Skeletal muscle satellite cell (primary cell): ENCODE results near the gene RAB8B.

Experiments
- H3K27me3 ChIP-seq: 2 replicates; pipeline ENCODE4 v1.7.0; 2013; ENCODE audit warnings: low read length; ENCODE audit not compliant: control insufficient read depth, insufficient read depth
- H3K36me3 ChIP-seq: 2 replicates; pipeline ENCODE4 v1.7.0; 2013; ENCODE audit warnings: mild to moderate bottlenecking, control low read depth, low read length; ENCODE audit not compliant: insufficient read depth
- H3K4me1 ChIP-seq: 2 replicates; pipeline ENCODE4 v1.7.0; 2013; ENCODE audit warnings: low read length; ENCODE audit not compliant: control insufficient read depth, insufficient read depth
- H3K4me2 ChIP-seq: 2 replicates; pipeline ENCODE4 v1.7.0; 2013; ENCODE audit warnings: mild to moderate bottlenecking, low read length
- H3K4me3 ChIP-seq: 2 replicates; pipeline ENCODE4 v1.7.0; 2013; ENCODE audit warnings: low read length
- H3K9ac ChIP-seq: 2 replicates; pipeline ENCODE4 v1.7.0; 2013; ENCODE audit warnings: mild to moderate bottlenecking, low read depth, low read length, moderate library complexity
- H3K9me3 ChIP-seq: replicated peaks from 2 replicates; pipeline ENCODE4 v1.7.0; 2013; ENCODE audit warnings: mild to moderate bottlenecking, control low read depth, low read length

The RAB8B gene

DNA sequence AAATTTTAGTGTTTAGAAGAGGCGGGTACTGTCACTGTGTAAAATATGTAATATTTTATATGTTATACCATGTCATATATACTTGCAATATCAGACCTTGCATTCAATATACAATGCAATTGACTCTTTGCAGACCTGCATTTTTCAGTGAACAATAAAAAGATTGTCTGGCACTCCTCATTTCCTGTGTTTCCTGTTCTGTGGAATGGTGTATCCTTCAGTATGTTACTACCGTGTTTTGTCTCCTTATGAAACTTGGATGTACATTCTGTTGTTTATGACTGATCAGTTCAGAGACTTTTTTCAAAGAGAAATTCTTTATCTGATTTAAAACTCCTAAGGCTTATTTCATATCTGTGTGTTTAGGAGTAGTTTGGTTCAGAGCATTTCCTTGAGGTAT, 119.5 kb downstream of the RAB8B start:
- H3K27me3 ChIP-seq, result no peaks in the 10 kb centered on the region
- H3K9ac ChIP-seq, result no peak overlapping the region
- H3K4me2 ChIP-seq, result no peak overlapping the region
- no peak overlapping the region for H3K4me3 ChIP-seq
- H3K36me3 ChIP-seq, result peaks cover 24% of the 10 kb centered on the region
- no peaks in the 10 kb centered on the region for H3K9me3 ChIP-seq
- H3K4me1 ChIP-seq, result no peaks in the 10 kb centered on the region

GRCh38 chr15:63310646-63311045, 121.2 kb downstream of the RAB8B start:
- Histone ChIP-seq H3K4me3 (no peak overlapping the region), H3K36me3 (peaks cover 16% of the 10 kb centered on the region), H3K27me3 (no peaks in the 10 kb centered on the region), H3K9me3 (no peaks in the 10 kb centered on the region), H3K4me2 (no peak overlapping the region), H3K9ac (no peak overlapping the region), H3K4me1 (no peaks in the 10 kb centered on the region)

- no peak overlapping the region for H3K4me3 ChIP-seq
- peaks cover 2% of the 10 kb centered on the region for H3K36me3 ChIP-seq
Observed at GRCh38 chr15:63312286-63312685, 122.9 kb downstream of the RAB8B start.

GRCh38 chr15:63313825-63314224, 124.4 kb downstream of the RAB8B start:
- no peaks in the 10 kb centered on the region for H3K4me1 ChIP-seq
- no peak overlapping the region for H3K4me2 ChIP-seq
- no peaks in the 10 kb centered on the region for H3K27me3 ChIP-seq
- no peaks in the 10 kb centered on the region for H3K36me3 ChIP-seq
- H3K9me3 ChIP-seq, result no peaks in the 10 kb centered on the region
- H3K4me3 ChIP-seq, result no peak overlapping the region
- no peak overlapping the region for H3K9ac ChIP-seq

More at GRCh38 chr15:63312286-63312685, 122.9 kb downstream of the RAB8B start:
- no peaks in the 10 kb centered on the region for H3K27me3 ChIP-seq
- H3K4me2 ChIP-seq, result no peak overlapping the region
- no peak overlapping the region for H3K9ac ChIP-seq
- no peaks in the 10 kb centered on the region for H3K9me3 ChIP-seq
- H3K4me1 ChIP-seq, result no peaks in the 10 kb centered on the region

GRCh38 chr15:63314409-63314808, 125.0 kb downstream of the RAB8B start:
- H3K4me3 ChIP-seq, result no peak overlapping the region
- H3K4me2 ChIP-seq, result no peak overlapping the region
- H3K4me1 ChIP-seq, result no peaks in the 10 kb centered on the region

More at GRCh38 chr15:63314409-63314808, 125.0 kb downstream of the RAB8B start:
- no peaks in the 10 kb centered on the region for H3K9me3 ChIP-seq
- no peaks in the 10 kb centered on the region for H3K36me3 ChIP-seq
- H3K9ac ChIP-seq, result no peak overlapping the region
- H3K27me3 ChIP-seq, result no peaks in the 10 kb centered on the region
